ENCODE results near the gene HES4.
"Not testable (repeated sequence)": the region's sequence is repeated elsewhere in the genome, so short reads cannot be mapped to it uniquely, and the experiment has no call there.

Gene HES4

GRCh38 chr1:1017397-1018320 is 17.8 kb upstream of the HES4 start:
- peak; percentile 18 for DNase-seq

GRCh38 chr1:1014799-1015681 is 15.1 kb upstream of the HES4 start:
- DNase-seq, result peak; percentile 43

GRCh38 chr1:1013922-1014648 is 14.2 kb upstream of the HES4 start:
- no peak for DNase-seq

GRCh38 chr1:1013105-1013921 is 13.4 kb upstream of the HES4 start, which contains the start of gene ISG15:
Gene ISG15, plus strand, starts transcription at chr1:1013497. Its CDS starts 77 bp downstream, at chr1:1013574.
- DNase-seq, result peak; percentile 98

- not testable (repeated sequence) for DNase-seq
These were observed 12.8 kb upstream of the HES4 start for GRCh38 chr1:1012736-1013104.

- no peak for DNase-seq
These were observed 11.6 kb upstream of the HES4 start for GRCh38 chr1:1011396-1011949.

- DNase-seq, result not testable (repeated sequence)
These were observed 10.2 kb upstream of the HES4 start for GRCh38 chr1:1010131-1010530.

- DNase-seq, result no peak
These were observed 6.6 kb upstream of the HES4 start for GRCh38 chr1:1006305-1007159.

- DNase-seq, result no peak
These were observed 5.9 kb upstream of the HES4 start for GRCh38 chr1:1005774-1006304.

- peak; percentile 92 for DNase-seq
These were observed 5.1 kb upstream of the HES4 start for GRCh38 chr1:1004780-1005697.

- DNase-seq, result no peak
These were observed 4.5 kb upstream of the HES4 start for GRCh38 chr1:1004420-1004779.

- peak; percentile 23 for DNase-seq
These were observed 3.9 kb upstream of the HES4 start for GRCh38 chr1:1003618-1004419.

GRCh38 chr1:1001057-1001783 is 1.3 kb upstream of the HES4 start:
- DNase-seq, result no peak

- DNase-seq, result peak; percentile 28
These were observed 610 bp upstream of the HES4 start for GRCh38 chr1:1000357-1001056.

GRCh38 chr1:998995-999724 is 737 bp downstream of the HES4 start:
- peak; percentile 13 for DNase-seq

- no peak for DNase-seq
These were observed 1.2 kb downstream of the HES4 start for GRCh38 chr1:998745-998994.
